Measurements from ENCODE around the gene APEX1.
"Not testable (repeated sequence)": the region's sequence is repeated elsewhere in the genome, so short reads cannot be mapped to it uniquely, and the experiment has no call there.

The APEX1 gene

DNA sequence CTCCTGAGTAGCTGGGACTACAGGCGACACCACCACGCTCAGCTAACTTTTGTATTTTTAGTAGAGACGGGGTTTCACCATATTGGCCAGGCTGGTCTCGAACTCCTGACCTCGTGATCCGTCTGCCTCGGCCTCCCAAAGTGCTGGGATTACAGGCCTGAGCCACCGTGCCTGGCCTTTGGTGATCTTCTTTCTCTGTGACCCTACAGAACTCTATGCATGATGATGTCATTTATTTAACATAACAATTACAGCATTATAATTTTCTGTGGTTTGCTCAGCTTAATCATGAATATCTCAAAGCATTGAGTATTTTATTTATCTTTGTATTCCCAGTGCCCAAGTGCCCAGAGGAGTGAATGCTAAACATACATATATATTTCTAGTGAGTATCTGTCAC is 2.2 kb upstream of the APEX1 start:
- not testable (repeated sequence) for H3K9me3 Mint-ChIP-seq, DNase-seq, H3K27me3 Mint-ChIP-seq
- Mint-ChIP-seq H3K27ac (peak overlapping the region; percentile 67), H3K4me3 (peak overlapping the region; percentile 43), H3K36me3 (peaks cover 46% of the 10 kb centered on the region), H3K4me1 (peaks cover 17% of the 10 kb centered on the region)
- CTCF ChIA-PET, result interaction anchor here (1.2 kb wide), 1 partner anchor 37 kb away, joined by 10 read pairs; no protein-coding TSS in a partner anchor

DNA sequence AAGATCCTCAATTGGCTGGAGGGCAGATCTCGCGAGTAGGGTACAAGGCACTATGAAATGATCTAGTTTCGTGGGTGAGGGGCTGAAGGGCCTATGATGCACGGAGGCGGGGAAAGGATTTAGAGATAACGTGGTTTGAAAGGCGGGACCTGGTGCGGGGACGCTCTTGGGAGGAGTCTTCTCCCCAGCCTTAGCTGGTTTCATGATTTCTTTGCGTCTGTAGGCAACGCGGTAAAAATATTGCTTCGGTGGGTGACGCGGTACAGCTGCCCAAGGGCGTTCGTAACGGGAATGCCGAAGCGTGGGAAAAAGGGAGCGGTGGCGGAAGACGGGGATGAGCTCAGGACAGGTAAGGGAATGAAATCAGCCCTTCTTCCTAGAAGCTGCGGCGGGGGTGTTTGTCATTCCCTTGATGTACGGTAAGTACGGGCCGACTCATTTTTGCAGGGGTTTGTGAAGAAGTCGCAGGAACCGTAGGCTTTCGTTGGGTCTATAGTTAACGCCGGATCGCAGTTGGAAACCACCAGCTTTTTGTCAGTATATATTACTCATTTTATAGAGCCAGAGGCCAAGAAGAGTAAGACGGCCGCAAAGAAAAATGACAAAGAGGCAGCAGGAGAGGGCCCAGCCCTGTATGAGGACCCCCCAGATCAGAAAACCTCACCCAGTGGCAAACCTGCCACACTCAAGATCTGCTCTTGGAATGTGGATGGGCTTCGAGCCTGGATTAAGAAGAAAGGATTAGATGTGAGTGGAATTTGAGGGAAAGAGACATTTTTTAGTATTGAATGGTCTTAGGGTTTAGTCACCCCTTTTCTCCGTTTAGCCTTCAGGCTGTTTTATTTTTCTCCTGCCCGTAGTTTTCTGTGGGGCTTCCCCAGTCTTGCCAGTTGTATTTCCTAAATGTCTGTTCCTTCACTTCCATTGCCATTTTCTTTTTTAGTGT is 602 bp downstream of the APEX1 start:
- CTCF ChIA-PET, result interaction anchor here (1.0 to 2.4 kb wide), 4 partner anchors 15 to 158 kb away, joined by 3 to 20 read pairs (median 4); partner anchors contain the start of gene TEP1
- Mint-ChIP-seq H3K27me3 (no peaks in the 10 kb centered on the region), H3K4me1 (peaks cover 37% of the 10 kb centered on the region), H3K27ac (no peak overlapping the region), H3K4me3 (no peak overlapping the region), H3K36me3 (peaks cover 44% of the 10 kb centered on the region), H3K9me3 (no peaks in the 10 kb centered on the region)
- DNase-seq, result peak; percentile 83

DNA sequence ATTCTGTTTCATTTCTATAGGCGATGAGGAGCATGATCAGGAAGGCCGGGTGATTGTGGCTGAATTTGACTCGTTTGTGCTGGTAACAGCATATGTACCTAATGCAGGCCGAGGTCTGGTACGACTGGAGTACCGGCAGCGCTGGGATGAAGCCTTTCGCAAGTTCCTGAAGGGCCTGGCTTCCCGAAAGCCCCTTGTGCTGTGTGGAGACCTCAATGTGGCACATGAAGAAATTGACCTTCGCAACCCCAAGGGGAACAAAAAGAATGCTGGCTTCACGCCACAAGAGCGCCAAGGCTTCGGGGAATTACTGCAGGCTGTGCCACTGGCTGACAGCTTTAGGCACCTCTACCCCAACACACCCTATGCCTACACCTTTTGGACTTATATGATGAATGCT is 1.9 kb downstream of the APEX1 start:
- CTCF ChIA-PET, result no interaction called here
- peaks cover 40% of the 10 kb centered on the region for H3K4me1 Mint-ChIP-seq
- H3K9me3 Mint-ChIP-seq, result no peaks in the 10 kb centered on the region
- H3K4me3 Mint-ChIP-seq, result no peak overlapping the region
- no peak for DNase-seq
- H3K36me3 Mint-ChIP-seq, result peaks cover 40% of the 10 kb centered on the region
- peaks cover 4% of the 10 kb centered on the region for H3K27me3 Mint-ChIP-seq
- no peak overlapping the region for H3K27ac Mint-ChIP-seq

GRCh38 chr14:20458031-20458789 is 3.2 kb downstream of the APEX1 start:
- Mint-ChIP-seq H3K4me3 (no peak overlapping the region), H3K9me3 (no peaks in the 10 kb centered on the region), H3K27ac (no peak overlapping the region), H3K36me3 (peaks cover 34% of the 10 kb centered on the region), H3K4me1 (peaks cover 42% of the 10 kb centered on the region), H3K27me3 (peaks cover 4% of the 10 kb centered on the region)
- no peak for DNase-seq
- CTCF ChIA-PET, result no interaction called here

GRCh38 chr14:20460458-20461224 is 5.6 kb downstream of the APEX1 start:
- CTCF ChIA-PET, result interaction anchor here (1.0 to 3.1 kb wide), 5 partner anchors 12 to 221 kb away, joined by 3 to 11 read pairs (median 4); no protein-coding TSS in a partner anchor
- Mint-ChIP-seq H3K9me3 (no peaks in the 10 kb centered on the region), H3K4me3 (peak overlapping the region; percentile 96), H3K27me3 (peaks cover 4% of the 10 kb centered on the region), H3K27ac (peak overlapping the region; percentile 91), H3K36me3 (peaks cover 34% of the 10 kb centered on the region), H3K4me1 (peaks cover 39% of the 10 kb centered on the region)
- peak; percentile 81 for DNase-seq

DNA sequence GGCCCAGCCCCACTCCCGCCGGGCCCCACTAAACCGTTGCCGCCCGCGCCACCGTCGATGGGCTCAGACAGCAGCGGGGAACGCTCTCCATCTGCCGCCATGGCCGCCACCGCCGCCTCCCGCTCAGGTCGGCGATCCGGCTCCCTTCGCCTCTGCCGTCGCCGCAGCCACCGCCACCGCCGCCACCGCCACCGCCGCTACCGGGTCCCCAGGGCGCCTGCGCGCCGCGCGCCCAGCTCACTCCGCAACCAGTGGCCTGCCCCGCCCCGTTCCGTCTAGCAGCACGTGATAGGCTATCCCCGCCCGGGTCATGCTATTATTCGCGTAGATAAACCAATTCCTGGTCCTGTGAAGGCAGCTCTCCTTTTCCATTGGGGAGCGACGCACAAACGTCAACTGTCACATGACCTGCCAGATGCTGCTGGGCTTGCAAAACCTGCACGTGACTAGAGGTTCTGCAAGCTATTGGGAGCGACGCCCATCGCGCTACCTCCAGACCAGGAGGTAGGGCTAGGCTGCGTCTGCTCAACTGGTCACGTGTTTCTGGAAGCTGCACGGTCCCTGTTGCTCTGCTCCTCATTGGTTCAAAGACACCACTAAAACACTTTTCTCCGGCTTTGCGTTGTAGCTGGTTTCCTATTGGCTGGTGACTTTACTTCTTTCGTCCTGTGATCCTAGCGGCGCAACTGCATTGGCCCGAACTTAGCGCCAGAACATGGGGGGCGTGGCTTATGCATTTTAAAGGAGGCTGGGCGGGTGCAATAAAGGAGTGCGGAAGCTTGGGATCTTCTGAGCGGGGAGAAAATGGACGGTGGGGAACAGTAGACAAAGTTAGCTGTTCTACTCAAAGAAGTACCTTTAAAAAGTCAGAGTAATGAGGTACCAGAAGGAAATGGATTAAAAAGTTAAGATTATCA is 6.5 kb downstream of the APEX1 start, which contains the start of gene PIP4P1:
Gene PIP4P1, minus strand, starts transcription at position 210 of the 917 bp plus-strand sequence. Its CDS starts 109 bp downstream, at position 101.
- H3K27ac Mint-ChIP-seq, result peak within 1 kb of the TSS; percentile 91
- peaks cover 4% of the 10 kb centered on the region for H3K27me3 Mint-ChIP-seq
- H3K4me3 Mint-ChIP-seq, result peak within 1 kb of the TSS; percentile 96
- H3K36me3 Mint-ChIP-seq, result peaks cover 34% of the 10 kb centered on the region
- no peaks in the 10 kb centered on the region for H3K9me3 Mint-ChIP-seq
- CTCF ChIA-PET, result interaction anchor here (1.1 to 3.1 kb wide), 6 partner anchors 12 to 220 kb away, joined by 3 to 11 read pairs (median 4); no protein-coding TSS in a partner anchor
- peak; percentile 98 for DNase-seq
- peaks cover 39% of the 10 kb centered on the region for H3K4me1 Mint-ChIP-seq

- Mint-ChIP-seq H3K36me3 (peaks cover 29% of the 10 kb centered on the region), H3K9me3 (no peaks in the 10 kb centered on the region), H3K4me1 (peaks cover 33% of the 10 kb centered on the region), H3K27ac (peak overlapping the region; percentile 95), H3K27me3 (peaks cover 3% of the 10 kb centered on the region), H3K4me3 (peak overlapping the region; percentile 88)
- CTCF ChIA-PET, result interaction anchor here (1.8 kb wide), 1 partner anchor 10 kb away, joined by 6 read pairs; no protein-coding TSS in a partner anchor
- DNase-seq, result no peak
Measured at GRCh38 chr14:20468764-20469241, 13.8 kb downstream of the APEX1 start.

- H3K36me3 Mint-ChIP-seq, result peaks cover 34% of the 10 kb centered on the region
- H3K27me3 Mint-ChIP-seq, result peaks cover 3% of the 10 kb centered on the region
- peaks cover 39% of the 10 kb centered on the region for H3K4me1 Mint-ChIP-seq
- H3K9me3 Mint-ChIP-seq, result no peaks in the 10 kb centered on the region
- CTCF ChIA-PET, result interaction anchor here (0.6 to 1.8 kb wide), 5 partner anchors 9 to 144 kb away, joined by 3 to 13 read pairs (median 5); no protein-coding TSS in a partner anchor
- DNase-seq, result peak; percentile 93
- peak within 1 kb of the TSS; percentile 88 for H3K4me3 Mint-ChIP-seq
- H3K27ac Mint-ChIP-seq, result peak within 1 kb of the TSS; percentile 95
Measured at GRCh38 chr14:20469242-20469889, 14.3 kb downstream of the APEX1 start, which contains the start of gene PNP. Gene PNP, plus strand, starts transcription at chr14:20469406. Its CDS starts 119 bp downstream, at chr14:20469525.

- CTCF ChIA-PET, result interaction anchor here (1.1 to 1.8 kb wide), 4 partner anchors 9 to 54 kb away, joined by 3 to 13 read pairs (median 6); no protein-coding TSS in a partner anchor
- peaks cover 41% of the 10 kb centered on the region for H3K36me3 Mint-ChIP-seq
- peaks cover 46% of the 10 kb centered on the region for H3K4me1 Mint-ChIP-seq
- H3K9me3 Mint-ChIP-seq, result no peaks in the 10 kb centered on the region
- H3K4me3 Mint-ChIP-seq, result peak overlapping the region; percentile 88
- peaks cover 3% of the 10 kb centered on the region for H3K27me3 Mint-ChIP-seq
- peak; percentile 60 for DNase-seq
- peak overlapping the region; percentile 95 for H3K27ac Mint-ChIP-seq
Measured at GRCh38 chr14:20469890-20470602, 15.0 kb downstream of the APEX1 start.

GRCh38 chr14:20470603-20470901 is 15.5 kb downstream of the APEX1 start:
- DNase-seq, result no peak
- Mint-ChIP-seq H3K4me1 (peaks cover 51% of the 10 kb centered on the region), H3K9me3 (no peaks in the 10 kb centered on the region), H3K4me3 (peak overlapping the region; percentile 88), H3K27me3 (peaks cover 3% of the 10 kb centered on the region), H3K27ac (peak overlapping the region; percentile 95), H3K36me3 (peaks cover 46% of the 10 kb centered on the region)
- CTCF ChIA-PET, result interaction anchor here (1.2 to 1.8 kb wide), 3 partner anchors 8 to 55 kb away, joined by 5 to 13 read pairs (median 6); no protein-coding TSS in a partner anchor

GRCh38 chr14:20472536-20473169 is 17.6 kb downstream of the APEX1 start:
- Mint-ChIP-seq H3K4me3 (peak overlapping the region; percentile 67), H3K27ac (peak overlapping the region; percentile 60), H3K4me1 (peaks cover 72% of the 10 kb centered on the region), H3K36me3 (peaks cover 67% of the 10 kb centered on the region), H3K27me3 (peaks cover 3% of the 10 kb centered on the region), H3K9me3 (no peaks in the 10 kb centered on the region)
- DNase-seq, result no peak
- CTCF ChIA-PET, result interaction anchor here (0.6 to 1.0 kb wide), 2 partner anchors 11 to 145 kb away, joined by 3 to 5 read pairs; partner anchors contain the start of gene PIP4P1

Data from activated naive CD4-positive, alpha-beta T cell treated with anti-CD3 and anti-CD28 coated beads, Interleukin-2, amount 10 ng/mL, durations not matched to agents 7 days and 5 days (primary cell).